ENCODE results near the gene IGSF21.
"Not testable (repeated sequence)": the region's sequence is repeated elsewhere in the genome, so short reads cannot be mapped to it uniquely, and the experiment has no call there.

IGSF21 gene

DNA sequence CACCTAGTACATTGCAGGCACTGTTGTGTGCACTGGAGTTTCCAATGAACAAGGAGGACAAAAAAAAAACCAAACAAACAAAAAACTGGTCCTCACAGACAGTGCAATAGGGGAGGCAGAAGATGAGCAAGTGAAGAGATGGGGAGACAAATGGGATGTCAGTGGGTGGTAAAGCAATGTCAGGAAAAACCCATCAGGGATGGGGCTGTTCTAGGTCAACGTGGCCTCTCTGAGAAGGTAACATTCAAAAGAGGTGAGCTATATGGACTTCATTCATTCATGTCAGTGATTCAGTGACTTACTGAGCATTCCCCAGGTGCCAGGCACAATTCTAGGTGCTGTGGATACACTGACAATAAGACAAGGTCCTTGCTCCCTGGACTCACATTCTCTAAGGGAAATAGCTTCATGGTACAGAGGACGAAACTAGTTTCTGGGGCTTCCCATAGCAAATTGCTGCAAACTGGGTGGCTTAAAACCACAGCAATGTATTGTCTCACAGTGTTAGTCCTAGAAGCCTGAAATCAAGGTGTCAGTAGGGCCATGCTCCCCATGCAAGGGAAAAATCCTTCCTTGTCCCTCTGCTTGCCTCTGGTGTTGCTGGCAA is 232.7 kb downstream of the IGSF21 start:
- no peak for DNase-seq

GRCh38 chr1:18340787-18341186 is 233.2 kb downstream of the IGSF21 start:
- no peak for DNase-seq

DNA sequence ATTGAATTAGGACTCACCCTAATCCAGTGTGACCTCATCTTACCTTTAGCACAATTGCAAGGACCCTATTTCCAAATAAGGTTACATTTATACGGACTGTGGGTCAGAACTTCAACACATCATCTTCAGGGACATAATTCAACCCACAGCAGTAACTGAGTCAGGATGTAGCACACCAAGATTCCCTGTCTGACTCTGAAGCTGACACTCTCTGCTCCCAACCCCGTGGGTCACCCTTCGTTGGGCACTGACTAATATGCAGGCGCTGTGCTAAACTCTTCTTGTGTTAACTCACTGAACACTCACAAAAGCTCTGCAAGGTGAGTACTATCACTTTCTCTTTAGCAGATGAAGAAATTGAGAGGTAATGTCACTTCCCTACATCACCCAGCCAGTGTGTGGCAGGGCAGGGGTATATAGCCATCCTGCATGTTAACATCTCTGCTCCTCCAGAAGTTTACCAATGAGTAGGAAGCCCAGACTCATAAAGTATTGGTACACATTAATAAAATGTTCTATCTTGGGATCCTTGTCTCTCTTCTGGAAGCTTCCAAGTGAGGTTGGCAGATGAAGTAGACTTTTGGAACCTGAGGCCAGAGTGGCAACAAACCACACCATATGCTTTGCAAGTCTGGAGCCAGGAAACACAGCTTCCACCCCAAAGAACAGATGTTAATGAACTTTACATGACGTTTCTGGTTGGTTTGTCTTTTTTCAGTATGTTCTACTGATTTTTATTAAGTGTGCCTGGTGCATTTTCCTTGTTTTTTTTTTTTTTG is 233.9 kb downstream of the IGSF21 start:
- DNase-seq, result no peak

DNA sequence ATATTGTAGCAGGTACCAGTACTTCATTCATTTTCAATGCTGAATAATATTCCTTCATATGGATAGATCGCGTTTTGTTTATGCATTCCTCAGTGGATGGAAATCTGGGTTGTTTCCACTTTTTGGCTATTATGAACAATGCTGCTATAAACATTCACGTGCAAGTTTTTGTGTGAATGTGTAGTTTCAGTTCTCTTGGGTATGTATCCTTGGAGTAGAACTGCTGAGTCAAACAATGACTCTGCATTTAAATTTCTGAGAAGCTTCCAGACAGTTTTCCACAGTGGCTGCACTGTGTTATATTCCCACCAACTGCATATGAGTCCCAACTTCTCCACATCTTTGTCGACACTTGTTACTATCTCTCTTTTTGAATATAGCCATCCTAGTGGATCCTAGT is 235.1 kb downstream of the IGSF21 start:
- no peak for DNase-seq

DNA sequence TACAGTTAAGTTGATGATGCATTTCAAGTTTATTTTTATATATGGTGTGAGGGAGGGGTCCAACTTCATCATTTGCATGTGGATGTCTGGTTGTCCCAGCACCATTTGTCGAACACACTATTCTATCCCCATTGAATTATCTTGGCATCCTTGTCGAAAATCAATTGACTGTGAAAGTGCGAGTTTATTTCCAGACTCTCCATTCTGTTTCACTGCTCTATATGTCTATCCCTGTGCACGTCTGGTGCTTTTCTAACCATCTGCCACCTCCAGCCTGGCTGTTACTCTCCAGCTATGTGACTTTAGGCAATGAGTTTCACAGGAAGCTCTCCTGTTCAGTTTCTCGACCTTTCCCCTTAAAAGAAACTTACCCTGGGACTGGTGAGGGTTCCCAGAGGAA is 236.0 kb downstream of the IGSF21 start:
- no peak for DNase-seq

DNA sequence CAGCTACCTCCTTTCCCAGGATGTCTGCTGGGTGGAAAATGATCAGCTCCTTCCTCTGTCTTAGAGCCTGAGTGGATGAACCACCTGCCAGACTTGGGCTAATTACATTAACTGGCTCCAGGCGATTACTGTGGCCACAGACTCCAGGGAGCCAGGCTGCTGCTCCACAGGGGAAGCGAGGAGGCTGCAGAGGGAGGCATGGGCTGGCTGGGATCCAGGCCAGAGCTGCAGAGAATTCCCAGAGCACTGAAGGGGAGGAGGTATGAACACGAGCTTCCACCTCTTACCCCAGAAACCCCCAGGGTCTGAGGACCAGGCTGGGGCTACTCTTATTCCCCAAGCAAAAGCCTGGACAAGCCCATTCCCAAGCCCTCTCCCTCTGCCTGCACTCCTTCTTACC is 237.2 kb downstream of the IGSF21 start:
- DNase-seq, result no peak

GRCh38 chr1:18347559-18347958 is 240.0 kb downstream of the IGSF21 start:
- no peak for DNase-seq

DNA sequence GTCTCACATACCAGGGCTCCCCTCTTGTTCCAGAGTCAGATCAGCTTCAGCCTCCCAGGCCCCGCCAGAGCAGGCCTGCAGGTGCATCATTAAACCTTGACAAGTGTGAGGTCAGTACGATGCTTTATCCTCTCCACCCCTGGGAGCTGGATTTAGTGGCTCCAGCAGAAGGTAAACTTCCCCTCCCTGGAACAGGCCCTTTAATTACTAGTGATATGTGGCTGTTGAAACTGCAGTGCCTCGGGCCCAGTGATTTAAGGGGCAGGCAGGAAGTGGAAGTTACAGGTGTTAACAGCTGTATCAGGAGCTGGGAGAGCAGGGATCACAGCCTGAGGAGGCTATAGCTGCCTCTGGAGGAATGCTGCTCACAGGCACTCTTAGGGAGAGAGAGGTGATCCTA is 240.8 kb downstream of the IGSF21 start:
- DNase-seq, result no peak

DNA sequence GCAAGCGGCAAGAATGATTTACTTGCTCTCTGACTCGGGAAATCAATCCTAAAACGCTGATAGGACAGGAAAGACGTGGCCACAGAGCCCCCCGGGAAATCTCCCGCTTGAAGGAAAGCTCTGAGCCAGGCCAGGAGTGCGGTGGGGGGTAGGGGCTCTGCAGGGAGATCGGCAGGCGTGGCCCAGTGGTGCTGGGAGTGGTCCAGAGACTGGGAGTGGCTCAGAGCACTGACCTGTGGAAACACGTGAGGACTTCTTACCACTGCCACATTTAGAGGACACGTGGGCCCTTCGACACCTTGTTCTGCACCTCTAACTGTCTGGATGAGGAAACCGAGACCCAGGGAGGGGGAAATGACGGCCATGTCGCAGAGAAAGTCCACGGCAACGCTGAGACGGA is 243.1 kb downstream of the IGSF21 start:
- no peak for DNase-seq

GRCh38 chr1:18351735-18352134 is 244.1 kb downstream of the IGSF21 start:
- no peak for DNase-seq

- DNase-seq, result no peak
Measured at GRCh38 chr1:18352636-18353265, 245.2 kb downstream of the IGSF21 start.

DNA sequence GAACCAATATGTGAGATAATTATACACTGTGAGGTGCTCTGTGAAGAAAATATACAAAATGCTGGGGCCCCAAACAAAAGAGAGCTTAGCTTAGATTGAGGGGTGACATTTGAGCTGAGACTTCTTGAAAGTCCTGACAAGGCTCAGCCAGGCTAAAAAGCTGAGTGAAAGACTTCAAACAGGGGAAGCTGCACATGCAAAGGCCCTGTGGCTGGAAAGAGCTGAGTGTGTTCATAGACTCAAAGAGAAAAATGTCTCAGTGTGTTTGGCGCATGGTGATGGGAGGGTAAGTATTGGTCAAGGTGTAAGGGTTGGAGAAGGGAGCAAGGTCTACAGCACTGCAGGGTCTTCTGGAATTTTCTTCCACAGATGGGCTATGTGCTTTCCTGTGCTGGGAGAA is 245.9 kb downstream of the IGSF21 start:
- DNase-seq, result no peak

DNA sequence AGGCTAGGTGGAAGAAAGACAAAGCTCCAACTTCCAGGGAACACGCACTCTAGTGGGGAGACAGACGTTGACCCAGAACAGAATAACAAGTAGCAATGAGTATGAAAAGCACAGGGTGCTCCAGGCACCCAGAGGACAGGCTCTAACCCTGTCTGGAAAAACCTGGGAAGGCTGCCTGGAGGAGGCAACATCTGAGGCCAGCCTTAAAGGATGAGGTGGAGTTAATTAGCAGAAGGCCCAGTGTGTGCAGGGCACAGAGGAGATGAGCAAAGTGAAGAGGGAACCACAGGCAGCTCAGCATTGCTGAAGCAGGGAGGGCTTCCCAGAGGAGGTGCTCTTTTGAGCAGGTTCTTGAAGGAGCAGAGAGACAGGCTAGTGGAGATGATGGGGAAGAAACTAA is 246.4 kb downstream of the IGSF21 start:
- DNase-seq, result no peak

- DNase-seq, result no peak
Measured at GRCh38 chr1:18354612-18355011, 247.0 kb downstream of the IGSF21 start.

DNA sequence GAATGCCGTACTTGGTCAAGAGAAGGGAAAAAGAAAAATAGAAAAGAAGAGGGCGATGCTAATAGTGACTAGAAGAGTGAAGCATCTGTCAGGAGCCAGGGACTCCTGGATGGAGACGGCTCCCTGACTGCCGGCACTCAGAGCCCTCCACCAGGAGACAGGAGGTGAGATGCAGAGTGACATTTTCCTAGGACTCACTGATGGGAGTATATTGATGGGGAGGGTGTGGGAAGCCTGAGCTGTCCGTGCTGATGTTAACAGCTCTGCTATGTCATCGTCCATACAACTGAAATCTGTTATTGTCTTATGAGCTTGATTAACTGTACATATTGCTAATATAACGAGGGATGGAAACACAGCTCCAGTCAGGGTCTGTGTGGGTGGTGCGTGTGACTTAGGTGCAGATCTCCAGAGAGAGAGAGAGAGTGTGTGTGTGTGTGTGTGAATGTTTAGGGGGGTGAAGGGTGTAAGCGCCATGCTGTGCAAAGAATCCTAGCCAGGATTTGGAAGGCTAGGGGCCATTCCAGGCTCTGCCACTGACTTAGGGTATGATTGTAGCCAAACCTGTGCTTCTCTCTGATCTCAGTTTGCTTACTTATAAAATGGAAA is 250.1 kb downstream of the IGSF21 start:
- no peak for DNase-seq

GRCh38 chr1:18358600-18358999 is 251.0 kb downstream of the IGSF21 start:
- DNase-seq, result no peak

GRCh38 chr1:18360251-18360650 is 252.7 kb downstream of the IGSF21 start:
- DNase-seq, result no peak

DNA sequence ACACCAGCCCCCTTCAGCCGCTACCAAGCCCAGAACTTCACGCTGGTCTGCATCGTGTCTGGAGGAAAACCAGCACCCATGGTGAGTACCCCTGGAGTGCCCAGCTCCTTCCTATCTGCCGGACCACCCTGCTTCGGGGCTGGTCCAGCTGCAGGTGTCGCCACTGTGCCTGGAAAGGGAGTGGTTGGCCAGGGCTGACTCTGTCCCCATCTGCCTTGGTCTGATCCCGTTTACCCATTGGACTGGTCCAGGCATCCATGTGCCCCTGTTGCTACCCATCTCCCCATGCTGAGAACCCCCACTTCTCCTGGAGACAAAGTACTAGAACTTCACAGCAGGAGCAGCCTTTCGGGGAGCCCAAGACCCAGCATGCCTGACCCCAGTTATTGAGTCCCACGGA is 254.6 kb downstream of the IGSF21 start:
- no peak for DNase-seq

GRCh38 chr1:18363436-18363835 is 255.8 kb downstream of the IGSF21 start:
- no peak for DNase-seq

DNA sequence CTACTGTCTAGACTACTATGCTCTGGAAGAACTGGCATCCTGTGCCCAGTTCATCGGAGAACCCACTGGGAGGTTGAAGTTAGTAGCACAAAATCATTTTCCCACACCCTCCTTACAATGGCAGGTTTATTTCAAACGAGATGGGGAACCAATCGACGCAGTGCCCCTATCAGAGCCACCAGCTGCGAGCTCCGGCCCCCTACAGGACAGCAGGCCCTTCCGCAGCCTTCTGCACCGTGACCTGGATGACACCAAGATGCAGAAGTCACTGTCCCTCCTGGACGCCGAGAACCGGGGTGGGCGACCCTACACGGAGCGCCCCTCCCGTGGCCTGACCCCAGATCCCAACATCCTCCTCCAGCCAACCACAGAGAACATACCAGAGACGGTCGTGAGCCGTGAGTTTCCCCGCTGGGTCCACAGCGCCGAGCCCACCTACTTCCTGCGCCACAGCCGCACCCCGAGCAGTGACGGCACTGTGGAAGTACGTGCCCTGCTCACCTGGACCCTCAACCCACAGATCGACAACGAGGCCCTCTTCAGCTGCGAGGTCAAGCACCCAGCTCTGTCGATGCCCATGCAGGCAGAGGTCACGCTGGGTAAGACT is 257.6 kb downstream of the IGSF21 start:
- DNase-seq, result no peak

- DNase-seq, result not testable (repeated sequence)
Measured at GRCh38 chr1:18372505-18372904, 264.9 kb downstream of the IGSF21 start.

DNA sequence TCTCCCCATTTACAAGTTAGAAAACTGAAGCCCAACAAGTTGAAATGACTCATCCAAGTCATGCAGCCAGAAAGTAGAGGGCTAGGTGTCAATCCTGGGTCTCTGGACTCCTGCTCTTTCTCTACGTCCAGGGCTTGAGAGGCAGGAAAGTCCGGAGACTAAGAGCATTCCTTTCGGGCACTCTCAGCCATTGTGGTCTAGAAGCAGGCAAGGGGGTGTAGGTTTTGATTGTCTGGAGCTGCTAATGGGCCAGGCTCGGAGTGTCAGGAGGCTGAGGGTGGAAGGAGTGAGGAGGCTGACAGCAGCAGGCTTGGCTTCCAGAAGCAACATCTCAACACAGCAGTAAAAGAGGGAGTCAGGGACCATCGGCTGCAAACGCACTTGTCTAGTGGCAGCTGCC is 265.6 kb downstream of the IGSF21 start:
- no peak for DNase-seq

DNA sequence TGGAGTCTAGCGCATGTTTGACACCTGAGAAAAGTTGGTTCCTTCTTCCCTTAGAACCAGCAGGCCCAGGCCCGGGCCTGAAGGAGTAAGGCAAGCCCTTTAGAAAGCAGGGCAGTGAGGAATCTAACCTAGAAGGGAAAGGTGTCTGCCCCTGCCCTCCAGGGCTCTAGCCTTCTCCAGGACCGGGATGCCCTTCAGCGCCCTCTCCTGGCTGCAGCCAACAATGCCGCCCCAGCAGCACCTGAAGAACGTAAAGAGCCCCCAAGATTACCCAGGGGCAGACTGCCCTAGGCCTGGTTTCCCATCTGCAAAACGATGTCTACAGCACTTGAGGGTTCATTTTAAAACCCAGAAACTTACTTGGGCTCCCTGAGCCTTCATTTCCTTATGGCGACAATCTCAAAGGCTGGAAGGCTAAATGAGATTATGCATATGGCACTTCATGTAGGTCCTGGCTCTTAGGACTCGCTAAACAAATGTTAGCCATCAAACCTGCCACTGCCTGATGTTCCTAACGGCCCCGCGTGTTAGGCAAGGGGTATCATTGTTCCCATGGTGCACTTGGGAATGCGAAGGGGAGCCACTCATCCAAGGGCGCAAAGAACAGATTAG is 266.4 kb downstream of the IGSF21 start:
- no peak for DNase-seq

Data from activated CD4-positive, CD25-positive, alpha-beta regulatory T cell treated with anti-CD3 and anti-CD28 coated beads, Interleukin-2, amount 50 U/mL, for 72 hours (primary cell).